HepG2 (cell line): Measurements from ENCODE around the gene NPFFR1. TPM values are rescaled to one million over a fixed set of nuclear protein-coding genes. Genes with fewer than 3 reads are reported as not detected.

Experiments
- ZNF350 ChIP-seq: sonication (generic); formaldehyde crosslinking; IDR thresholded peaks from 2 replicates; pipeline ENCODE4 v1.4.0; 2020; ENCODE audit warnings: mild to moderate bottlenecking, low read depth, missing genetic modification reagents, borderline replicate concordance
- ZNF564 ChIP-seq: sonication (generic); formaldehyde crosslinking; IDR thresholded peaks from 2 replicates; pipeline ENCODE4 v1.8.1; 2023; ENCODE audit warnings: mild to moderate bottlenecking, missing genetic modification reagents
- ZNF607 ChIP-seq: sonication (generic); formaldehyde crosslinking; IDR thresholded peaks from 2 replicates; pipeline ENCODE4 v1.5.1; 2020; ENCODE audit warnings: missing genetic modification reagents, mild to moderate bottlenecking, borderline replicate concordance
- polyA plus RNA-seq, 8 experiments: library from polyadenylated mRNA; depleted of rRNA in 3 of 8; stranded (reverse) in 7 of 8; unstranded in 1 of 8; fragments of >200 nt; fragmentation: Illumina TruSeq in 4 of 8; extraction: Trizol in 4 of 8; gene quantifications; 2 replicates each; pipeline versions ENCODE4 v1.2.1 to v1.2.3, GENCODE V29; 2011 to 2016; ENCODE audit warnings: low read depth in 4 of 8, missing spikeins in 1 of 8, mixed read lengths in 1 of 8; ENCODE audit not compliant: insufficient read depth in 1 of 8
- total RNA-seq, 5 experiments: library from RNA; depleted of rRNA; stranded (reverse); fragments of >200 nt; fragmentation: Illumina TruSeq; extraction: Trizol; gene quantifications; 2 replicates each; pipeline ENCODE4 v1.2.3, GENCODE V29; 2016; ENCODE audit warnings: low read depth in 1 of 5
- TF ChIP-seq, protein P1 (sequence below): sonication (generic); formaldehyde crosslinking; IDR thresholded peaks from 2 replicates; pipeline ENCODE4 v1.9.0; 2022; ENCODE audit warnings: low read depth, missing genetic modification reagents
- TF ChIP-seq, protein P2 (sequence below), 2 experiments: IDR thresholded peaks; 2 replicates each; pipeline ENCODE4 v1.6.1; 2011 to 2012; ENCODE audit warnings: low read length in 2 of 2, borderline replicate concordance in 1 of 2, low read depth in 1 of 2, mild to moderate bottlenecking in 1 of 2, moderate library complexity in 1 of 2
- TF ChIP-seq, protein P3 (sequence below): sonication (generic); formaldehyde crosslinking; IDR thresholded peaks from 2 replicates; pipeline ENCODE4 v1.8.0; 2022; ENCODE audit warnings: missing genetic modification reagents, mild to moderate bottlenecking, inconsistent platforms, borderline replicate concordance
- TF ChIP-seq, protein P4 (sequence below): sonication (generic); formaldehyde crosslinking; IDR thresholded peaks from 2 replicates; pipeline ENCODE4 v1.5.1; 2020; ENCODE audit warnings: mild to moderate bottlenecking, missing genetic modification reagents, moderate library complexity

Gene NPFFR1
- total and polyA plus RNA-seq, 2 of the 13 experiments (the other 11 are each of a cell fraction or from before 2014, with no cell fraction given): under 0.01 TPM; not detected in 1

DNA sequence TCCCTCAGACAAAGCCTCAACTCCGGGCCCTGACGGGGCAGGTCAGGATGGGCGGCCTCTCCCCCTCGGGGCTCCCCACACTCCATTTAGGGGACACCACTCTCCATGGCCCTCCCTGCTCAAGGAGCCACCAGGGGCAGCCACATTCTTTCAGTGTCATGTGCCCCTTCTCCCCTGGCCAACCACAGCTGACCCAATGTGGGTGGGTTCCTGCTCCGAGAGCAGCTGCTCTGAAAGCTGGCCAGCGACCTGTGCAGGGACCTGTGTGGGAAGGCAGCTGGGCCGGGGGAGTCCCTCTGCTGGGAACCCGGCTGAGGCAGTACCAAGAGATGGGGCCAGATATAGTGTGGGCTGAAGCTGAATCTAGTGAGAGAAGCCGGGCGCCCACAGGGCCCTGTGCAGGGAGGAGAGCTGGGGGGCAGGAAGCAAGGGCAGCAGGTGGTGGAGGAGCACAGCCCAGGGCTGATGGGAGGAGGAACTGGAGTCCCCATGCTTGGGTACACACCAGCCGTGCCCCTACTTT lies 40.6 kb upstream of the NPFFR1 start (continued):
- TF ChIP-seq, protein P1, sequence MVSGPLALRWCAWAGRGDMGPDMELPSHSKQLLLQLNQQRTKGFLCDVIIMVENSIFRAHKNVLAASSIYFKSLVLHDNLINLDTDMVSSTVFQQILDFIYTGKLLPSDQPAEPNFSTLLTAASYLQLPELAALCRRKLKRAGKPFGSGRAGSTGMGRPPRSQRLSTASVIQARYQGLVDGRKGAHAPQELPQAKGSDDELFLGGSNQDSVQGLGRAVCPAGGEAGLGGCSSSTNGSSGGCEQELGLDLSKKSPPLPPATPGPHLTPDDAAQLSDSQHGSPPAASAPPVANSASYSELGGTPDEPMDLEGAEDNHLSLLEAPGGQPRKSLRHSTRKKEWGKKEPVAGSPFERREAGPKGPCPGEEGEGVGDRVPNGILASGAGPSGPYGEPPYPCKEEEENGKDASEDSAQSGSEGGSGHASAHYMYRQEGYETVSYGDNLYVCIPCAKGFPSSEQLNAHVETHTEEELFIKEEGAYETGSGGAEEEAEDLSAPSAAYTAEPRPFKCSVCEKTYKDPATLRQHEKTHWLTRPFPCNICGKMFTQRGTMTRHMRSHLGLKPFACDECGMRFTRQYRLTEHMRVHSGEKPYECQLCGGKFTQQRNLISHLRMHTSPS (CRISPR knock-in tag): no peak
- no peak for TF ChIP-seq ZNF350 (CRISPR knock-in tag)
- 0 out of 2 replicates have a peak, but pooled peaks have one; percentile 38 for TF ChIP-seq ZNF607 (CRISPR knock-in tag)
- TF ChIP-seq, protein P2, sequence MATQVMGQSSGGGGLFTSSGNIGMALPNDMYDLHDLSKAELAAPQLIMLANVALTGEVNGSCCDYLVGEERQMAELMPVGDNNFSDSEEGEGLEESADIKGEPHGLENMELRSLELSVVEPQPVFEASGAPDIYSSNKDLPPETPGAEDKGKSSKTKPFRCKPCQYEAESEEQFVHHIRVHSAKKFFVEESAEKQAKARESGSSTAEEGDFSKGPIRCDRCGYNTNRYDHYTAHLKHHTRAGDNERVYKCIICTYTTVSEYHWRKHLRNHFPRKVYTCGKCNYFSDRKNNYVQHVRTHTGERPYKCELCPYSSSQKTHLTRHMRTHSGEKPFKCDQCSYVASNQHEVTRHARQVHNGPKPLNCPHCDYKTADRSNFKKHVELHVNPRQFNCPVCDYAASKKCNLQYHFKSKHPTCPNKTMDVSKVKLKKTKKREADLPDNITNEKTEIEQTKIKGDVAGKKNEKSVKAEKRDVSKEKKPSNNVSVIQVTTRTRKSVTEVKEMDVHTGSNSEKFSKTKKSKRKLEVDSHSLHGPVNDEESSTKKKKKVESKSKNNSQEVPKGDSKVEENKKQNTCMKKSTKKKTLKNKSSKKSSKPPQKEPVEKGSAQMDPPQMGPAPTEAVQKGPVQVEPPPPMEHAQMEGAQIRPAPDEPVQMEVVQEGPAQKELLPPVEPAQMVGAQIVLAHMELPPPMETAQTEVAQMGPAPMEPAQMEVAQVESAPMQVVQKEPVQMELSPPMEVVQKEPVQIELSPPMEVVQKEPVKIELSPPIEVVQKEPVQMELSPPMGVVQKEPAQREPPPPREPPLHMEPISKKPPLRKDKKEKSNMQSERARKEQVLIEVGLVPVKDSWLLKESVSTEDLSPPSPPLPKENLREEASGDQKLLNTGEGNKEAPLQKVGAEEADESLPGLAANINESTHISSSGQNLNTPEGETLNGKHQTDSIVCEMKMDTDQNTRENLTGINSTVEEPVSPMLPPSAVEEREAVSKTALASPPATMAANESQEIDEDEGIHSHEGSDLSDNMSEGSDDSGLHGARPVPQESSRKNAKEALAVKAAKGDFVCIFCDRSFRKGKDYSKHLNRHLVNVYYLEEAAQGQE (IDR thresholded peaks at IDR 0.05; ENCODE audit: borderline replicate concordance in 1 of 2, low read depth in 1 of 2, low read length in 2 of 2): peak in 1 of 2 experiments; percentile 59; a peak in 2 of 4 replicates
- TF ChIP-seq, protein P3, sequence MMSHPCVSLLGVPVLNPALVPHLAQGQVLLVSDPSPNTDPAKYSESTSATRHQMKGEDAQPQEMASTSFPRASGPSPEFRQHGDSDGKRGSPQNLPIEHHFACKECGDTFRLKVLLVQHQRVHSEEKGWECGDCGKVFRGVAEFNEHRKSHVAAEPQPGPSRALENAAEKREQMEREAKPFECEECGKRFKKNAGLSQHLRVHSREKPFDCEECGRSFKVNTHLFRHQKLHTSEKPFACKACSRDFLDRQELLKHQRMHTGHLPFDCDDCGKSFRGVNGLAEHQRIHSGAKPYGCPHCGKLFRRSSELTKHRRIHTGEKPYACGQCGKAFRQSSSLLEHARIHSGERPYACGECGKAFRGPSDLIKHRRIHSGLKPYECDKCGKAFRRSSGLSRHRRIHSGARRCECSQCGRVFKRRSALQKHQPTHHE (CRISPR knock-in tag): no peak
- TF ChIP-seq, protein P4, sequence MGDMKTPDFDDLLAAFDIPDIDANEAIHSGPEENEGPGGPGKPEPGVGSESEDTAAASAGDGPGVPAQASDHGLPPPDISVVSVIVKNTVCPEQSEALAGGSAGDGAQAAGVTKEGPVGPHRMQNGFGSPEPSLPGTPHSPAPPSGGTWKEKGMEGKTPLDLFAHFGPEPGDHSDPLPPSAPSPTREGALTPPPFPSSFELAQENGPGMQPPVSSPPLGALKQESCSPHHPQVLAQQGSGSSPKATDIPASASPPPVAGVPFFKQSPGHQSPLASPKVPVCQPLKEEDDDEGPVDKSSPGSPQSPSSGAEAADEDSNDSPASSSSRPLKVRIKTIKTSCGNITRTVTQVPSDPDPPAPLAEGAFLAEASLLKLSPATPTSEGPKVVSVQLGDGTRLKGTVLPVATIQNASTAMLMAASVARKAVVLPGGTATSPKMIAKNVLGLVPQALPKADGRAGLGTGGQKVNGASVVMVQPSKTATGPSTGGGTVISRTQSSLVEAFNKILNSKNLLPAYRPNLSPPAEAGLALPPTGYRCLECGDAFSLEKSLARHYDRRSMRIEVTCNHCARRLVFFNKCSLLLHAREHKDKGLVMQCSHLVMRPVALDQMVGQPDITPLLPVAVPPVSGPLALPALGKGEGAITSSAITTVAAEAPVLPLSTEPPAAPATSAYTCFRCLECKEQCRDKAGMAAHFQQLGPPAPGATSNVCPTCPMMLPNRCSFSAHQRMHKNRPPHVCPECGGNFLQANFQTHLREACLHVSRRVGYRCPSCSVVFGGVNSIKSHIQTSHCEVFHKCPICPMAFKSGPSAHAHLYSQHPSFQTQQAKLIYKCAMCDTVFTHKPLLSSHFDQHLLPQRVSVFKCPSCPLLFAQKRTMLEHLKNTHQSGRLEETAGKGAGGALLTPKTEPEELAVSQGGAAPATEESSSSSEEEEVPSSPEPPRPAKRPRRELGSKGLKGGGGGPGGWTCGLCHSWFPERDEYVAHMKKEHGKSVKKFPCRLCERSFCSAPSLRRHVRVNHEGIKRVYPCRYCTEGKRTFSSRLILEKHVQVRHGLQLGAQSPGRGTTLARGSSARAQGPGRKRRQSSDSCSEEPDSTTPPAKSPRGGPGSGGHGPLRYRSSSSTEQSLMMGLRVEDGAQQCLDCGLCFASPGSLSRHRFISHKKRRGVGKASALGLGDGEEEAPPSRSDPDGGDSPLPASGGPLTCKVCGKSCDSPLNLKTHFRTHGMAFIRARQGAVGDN: peak; percentile 65; the same call in 1 of the 2 replicates
- TF ChIP-seq ZNF564 (CRISPR knock-in tag): no peak
- TF ChIP-seq, all 625 proteins: peak for 25
